Pons (tissue), 1 donor: ENCODE data around the gene ABCB9.
"Not testable (repeated sequence)": the region's sequence is repeated elsewhere in the genome, so short reads cannot be mapped to it uniquely, and the experiment has no call there.

Source experiments
- DNase-seq: peaks from one replicate; pipeline ENCODE4 v3.0.0-alpha.2; 2016; ENCODE audit warnings: low spot score

The ABCB9 gene

DNA sequence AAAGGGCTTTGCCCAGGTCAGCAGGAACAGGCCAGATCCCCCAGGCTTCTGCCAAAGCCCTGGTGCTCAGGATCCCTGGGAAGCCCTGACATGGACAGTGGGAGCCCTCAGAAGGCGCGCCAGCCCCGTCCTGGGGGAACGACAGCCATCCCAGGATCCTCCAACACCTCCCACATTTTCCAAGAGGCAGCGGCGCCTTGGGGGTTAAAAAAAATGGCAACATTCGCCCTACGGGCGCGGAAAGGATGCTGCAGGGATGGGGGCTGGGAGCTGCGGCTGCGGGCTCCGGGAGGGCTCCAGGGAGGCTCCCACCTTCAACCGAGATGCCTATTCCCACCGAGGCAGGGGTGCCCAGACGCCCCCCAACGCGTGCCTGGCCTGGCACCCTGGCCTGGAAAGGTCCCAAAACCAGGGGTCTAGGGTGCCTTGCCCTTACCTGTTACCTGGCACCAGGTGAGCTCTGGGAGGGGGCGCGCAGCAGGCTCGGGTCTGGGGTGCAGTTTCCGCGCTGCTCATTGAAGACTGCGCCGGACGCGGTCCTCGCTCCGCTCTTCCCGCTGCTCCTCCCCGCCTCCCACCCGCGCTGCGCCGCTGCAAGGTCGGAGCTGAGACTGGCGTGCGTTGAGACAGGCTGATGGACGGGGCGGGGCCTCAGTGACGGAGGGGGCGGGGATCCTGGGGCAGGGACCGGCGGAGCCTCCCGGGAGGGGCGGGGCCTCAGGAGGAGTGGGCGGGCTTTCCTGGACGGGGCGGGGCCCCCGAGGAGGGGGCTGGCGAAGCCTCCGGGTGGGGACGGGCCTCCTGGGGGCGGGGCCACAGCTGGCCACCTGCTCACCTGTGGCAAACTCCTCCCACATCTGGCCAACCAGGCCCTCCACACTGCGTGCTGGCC, at the start of gene ABCB9:
Gene ABCB9 (minus strand): TSS at position 613 of the 892 bp plus-strand sequence. CDS start 6,228 bp downstream, outside the sequence.
- peak; percentile 85 for DNase-seq

DNA sequence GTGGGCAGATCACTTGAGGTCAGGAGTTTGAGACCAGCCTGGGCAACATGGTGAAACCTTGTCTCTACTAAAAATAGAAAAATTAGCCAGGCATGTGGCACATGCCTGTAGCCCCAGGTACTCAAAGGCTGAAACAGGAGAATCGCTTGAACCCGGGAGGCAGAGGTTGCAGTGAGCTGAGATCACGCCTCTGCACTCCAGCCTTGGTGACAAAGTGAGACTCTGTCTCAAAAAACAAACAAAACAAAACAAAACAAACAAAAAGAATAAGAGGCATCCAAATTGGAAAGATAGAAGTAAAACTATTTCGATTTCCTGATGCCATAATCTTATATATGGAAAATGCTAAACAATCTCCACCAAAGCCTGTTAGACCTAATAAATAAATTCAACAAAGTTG, 48.2 kb upstream of the ABCB9 start:
- DNase-seq, result not testable (repeated sequence)

DNA sequence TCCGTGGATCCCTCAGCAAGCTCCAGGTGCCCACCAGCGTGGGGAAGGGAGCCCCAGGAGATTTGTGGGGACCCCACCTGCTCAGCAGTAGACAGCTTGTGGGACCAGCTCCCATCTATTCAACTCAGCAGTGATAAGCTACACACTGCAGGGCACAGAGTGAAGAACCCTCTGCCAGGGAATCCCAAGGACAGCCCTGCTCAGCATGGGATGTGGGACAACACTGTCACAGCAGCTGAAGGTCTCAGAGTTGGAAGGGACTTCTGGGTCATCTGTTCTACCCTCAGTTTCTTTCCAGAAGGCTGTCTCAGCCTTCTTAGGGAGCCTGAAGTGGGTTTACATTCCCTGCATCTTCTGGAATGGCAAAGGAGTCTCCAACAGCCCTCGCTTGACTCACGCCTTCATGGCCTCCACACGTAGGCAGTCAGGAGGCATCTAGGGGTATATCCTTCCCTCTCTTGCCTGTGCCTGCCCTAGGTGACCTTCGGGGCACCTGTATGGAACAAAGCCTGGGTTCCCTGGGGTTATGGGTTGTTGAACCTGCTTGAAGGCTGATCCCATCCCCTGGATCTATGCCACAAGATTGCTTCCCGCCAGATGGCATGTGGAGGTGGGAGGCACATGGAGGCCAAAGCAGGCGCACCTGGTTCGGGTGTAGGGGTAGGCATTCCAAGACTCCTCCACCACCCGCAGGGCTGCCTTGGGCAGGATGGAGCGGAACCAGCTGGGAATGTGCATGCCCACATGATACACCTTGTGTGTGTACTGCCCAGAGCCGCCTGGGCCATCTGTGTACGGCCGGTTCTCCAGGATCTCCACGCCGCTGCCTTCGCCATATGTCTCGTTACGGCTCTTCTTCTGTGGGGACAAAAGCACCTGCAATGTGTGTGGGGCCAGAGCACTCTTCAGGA, 47.2 kb upstream of the ABCB9 start:
- DNase-seq, result no peak

DNA sequence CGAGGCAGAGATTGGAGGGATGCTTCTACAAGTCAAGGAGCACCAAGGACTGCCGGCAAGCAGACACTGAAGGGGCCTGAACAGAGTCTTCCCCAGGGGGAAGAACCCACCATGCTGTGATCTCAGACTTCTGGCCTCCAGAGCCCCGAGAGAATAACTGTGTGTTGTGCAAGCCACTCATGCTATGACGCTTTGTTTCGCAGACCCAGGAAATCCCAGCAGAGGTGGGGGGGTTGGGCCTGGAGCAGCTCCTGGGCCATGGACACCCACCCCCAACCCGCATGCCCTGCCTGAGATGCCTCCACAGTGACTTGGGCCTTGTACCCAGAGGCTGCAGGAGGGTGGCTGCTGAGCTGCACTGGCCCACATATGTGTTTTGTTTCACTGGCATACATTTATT, 45.4 kb upstream of the ABCB9 start:
- DNase-seq, result no peak

DNA sequence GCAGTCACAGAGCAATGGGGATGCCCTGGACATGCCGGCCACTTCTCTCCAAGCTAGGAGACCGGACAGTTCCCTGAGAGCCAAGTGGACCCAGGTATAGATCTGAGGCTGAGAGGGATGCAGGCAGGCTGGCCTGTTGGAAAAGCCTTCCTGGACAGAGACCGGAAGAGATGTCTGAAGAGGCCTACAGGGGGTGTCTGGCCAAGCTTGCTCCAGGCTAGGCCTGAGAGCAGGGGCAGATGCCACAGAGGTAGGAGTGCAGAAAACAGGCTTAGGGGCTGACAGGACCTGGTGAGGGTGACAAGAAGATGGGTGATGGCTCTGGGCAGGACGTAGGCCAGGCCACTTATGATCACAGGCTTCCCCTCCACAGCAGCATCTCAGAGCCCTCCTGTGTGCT, 44.4 kb upstream of the ABCB9 start:
- DNase-seq, result no peak

DNA sequence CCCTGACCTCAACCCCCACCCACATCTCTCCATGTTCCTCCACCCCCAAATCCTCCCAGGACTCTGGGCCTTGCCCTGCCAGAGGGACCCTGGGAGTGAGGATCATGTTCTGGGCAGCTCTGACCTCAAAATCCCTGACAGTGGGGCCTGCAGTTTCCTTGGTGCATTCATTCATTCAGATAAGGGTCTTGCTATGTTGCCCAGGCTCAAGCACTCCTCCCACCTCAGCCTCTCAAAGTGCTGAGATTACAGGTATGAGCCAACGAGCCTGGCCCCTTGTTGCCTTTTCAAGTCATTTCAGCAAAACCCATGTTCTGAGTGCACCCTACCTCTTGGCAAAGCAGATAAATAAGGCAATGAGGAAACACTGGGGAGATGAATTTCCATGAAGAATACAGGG, 43.8 kb upstream of the ABCB9 start:
- DNase-seq, result no peak

DNA sequence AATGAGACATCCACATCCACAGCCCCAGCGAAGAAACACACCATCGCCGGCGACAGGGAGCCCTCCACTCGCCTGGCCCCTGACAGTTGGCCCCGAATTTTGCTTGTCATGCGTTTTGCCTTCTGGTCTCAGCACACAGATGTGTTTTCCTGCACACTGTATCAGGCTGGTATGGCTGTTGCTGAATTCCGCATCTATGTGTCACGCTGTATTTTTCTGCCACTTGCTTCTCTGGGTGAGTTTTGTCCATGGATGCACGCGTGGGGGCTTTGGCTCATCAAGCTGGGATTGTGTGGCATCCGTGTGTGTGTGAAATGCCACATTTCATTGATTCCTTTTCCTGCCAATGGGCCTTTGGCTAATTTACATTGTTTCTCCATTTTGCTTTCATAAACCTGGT, 40.7 kb upstream of the ABCB9 start:
- no peak for DNase-seq

DNA sequence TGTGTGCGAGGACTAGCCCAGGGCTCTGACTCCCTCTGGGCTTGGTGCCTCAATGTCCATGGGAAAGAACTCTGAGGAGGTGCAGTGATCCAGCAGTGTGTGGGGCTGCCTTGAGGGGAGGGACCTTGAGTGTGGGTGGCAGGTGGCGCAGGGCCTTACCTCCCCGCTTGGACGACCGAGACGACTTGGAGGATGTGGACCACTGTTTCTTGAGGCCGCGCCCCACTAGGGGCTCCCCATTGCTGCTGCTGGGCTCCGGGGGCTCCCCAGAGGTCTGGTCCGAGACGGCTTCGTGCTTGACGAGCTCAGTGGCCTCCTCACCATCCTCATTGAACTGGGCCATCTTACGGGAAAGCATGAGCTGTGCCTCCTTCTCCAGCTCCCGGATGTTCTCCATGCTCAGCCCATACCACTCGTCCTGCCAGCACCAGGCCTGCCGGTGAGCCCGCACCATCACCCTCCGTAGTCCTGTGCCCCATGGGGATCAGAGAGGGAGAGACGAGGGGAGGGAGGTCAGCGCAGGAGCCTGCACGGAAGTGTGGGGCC, 38.9 kb upstream of the ABCB9 start:
- no peak for DNase-seq

DNA sequence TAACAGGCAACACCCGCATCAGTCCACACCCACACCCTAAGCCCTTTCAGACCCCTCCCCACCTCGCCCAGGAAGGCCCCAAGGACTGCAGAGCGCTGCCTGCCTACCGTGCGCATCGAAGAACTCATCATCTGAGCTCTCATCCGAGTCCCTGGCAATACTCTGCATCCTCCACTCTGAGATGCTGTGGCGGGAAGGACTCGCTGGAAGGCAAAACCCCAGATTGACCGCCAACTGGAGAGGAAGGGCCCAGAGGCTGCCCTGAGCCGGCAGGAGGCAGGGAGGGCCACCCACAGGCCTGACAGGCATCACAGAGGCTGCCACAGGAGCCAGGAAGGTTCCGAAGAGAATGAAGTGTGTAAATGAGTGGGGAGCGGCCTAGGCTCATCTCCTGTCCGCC, 38.0 kb upstream of the ABCB9 start:
- DNase-seq, result no peak

DNA sequence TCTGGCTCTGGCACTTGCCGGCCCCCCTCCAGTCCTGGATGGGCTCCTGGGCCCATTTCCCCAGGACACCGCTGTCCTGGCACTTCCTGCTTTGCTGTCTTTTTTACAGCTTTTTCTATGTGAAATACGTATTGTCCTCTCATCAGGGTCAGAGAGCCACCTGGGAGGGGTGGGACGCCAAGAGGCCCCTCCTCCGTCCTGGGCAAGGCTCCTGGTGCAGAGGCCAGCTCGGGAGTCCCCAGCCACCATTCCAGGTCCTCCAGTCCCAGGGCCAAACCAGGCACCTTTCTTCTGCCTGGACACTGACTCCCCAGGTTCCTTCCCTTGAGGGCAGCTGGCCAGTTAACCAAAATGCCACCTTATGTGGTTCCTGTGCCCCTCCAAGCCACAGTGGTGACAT, 37.0 kb upstream of the ABCB9 start:
- no peak for DNase-seq

DNA sequence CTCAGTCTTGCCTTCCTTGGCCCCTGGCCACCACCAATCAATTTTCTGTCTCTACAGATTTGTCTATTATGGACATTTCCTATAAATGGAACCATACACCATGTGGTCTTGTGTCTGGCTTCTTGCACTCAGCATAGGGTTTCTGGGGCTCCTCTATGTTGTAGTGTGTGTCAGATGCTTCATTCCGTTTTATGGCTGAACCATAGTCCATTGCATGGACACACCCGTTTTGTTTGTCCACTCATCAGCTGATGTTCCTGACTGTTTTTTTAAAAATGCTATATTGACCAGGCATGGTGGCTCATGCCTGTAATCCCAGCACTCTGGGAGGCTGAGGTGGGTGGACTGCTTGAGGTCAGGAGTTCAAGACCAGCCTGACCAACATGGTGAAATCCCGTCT, 35.2 kb upstream of the ABCB9 start:
- DNase-seq, result no peak

DNA sequence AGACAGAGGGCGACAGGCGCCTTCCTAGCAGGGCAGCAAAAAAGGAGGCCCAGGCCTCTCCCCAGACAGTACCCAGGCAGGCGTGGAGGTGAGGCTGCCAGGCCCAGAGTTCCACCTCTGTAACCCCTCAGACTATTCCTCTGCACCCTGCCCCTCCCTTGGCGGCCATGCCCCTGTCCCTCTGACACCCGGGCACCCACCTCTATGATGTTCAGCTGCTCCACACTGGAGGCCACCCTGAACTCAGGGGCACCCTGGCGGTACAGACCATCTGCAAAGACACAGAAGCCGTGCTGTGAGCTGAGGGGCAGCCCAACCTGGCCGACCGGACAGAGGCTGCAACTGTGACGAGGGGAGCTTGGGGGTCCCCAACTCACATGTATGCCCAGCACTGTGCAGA, 34.3 kb upstream of the ABCB9 start:
- no peak for DNase-seq

DNA sequence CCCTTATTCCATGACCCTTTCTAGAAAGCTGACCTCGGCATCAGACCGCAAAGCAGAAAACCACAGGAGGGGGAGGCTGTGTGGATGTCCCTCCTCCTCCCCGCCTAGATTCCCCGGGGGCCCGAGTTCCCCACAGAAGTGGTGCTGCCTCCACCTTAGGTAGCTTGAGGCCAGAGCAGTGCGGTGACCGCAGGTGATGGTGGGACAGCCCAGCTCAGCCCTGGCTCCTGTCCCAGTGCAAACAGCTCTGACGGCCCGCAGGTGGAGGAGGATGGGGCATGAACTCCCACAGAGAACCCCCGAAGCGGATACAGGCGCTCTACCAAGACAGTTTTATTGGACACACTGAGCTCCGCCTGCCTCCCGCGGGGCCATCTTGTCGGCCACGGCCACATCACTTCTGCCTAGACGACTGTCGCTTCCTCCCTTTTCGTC, 33.7 kb upstream of the ABCB9 start:
- DNase-seq, result no peak

DNA sequence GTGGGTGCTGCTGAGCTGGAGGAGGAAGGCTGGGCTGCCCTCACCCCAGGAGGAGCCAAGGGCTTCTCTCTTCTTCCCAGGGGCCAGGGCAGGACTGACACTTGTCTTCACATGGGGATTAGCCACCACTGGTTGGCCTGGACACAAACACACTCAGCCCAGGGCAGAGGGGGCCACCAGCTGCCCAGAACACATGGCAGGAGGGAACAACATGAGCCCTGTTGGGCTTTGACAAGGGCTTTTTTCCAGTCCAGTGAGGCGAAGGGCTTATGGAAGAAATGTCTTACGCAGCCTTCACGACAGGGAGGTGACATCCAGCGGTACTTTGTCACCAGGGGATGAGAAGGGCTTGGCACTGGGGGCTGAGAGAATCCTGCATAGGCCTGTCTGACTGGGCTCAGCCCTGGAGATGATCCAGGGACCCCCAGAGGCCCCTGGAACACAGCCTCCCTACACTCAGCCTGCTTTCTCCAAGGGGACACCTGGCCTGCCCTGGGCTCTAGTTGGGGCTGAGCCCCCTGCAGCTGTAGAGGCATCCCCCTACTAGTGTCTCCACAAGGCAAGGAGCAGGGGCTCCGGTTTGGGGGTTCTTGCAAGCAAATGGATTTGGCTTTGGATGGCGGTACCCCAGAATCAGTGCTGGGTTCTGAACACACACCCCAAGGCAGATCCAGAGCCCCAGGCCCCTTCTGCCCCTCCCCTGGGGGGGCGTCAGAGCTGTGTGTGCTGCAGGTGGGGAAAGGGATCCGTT, 33.1 kb upstream of the ABCB9 start:
- DNase-seq, result peak; percentile 36

DNA sequence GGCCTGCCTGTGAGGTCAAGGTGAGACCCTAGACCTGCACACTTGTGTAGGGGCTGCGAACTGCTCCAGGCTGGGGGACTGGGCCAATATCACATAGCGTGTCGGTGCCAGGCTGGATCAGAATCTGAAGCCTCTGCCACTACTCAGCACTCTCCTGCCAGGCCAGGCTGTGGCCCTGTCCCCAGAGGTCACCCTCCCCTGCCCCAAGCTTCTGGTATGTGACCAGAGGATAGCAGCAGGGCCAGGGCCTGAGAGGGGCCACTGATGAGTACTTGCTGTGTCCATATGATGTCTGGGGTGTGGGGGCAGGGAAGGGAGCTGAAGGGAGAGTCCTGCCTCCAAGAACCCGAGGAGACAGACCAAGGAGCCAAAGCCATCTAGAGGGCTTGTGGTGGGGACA, 32.1 kb upstream of the ABCB9 start:
- no peak for DNase-seq

DNA sequence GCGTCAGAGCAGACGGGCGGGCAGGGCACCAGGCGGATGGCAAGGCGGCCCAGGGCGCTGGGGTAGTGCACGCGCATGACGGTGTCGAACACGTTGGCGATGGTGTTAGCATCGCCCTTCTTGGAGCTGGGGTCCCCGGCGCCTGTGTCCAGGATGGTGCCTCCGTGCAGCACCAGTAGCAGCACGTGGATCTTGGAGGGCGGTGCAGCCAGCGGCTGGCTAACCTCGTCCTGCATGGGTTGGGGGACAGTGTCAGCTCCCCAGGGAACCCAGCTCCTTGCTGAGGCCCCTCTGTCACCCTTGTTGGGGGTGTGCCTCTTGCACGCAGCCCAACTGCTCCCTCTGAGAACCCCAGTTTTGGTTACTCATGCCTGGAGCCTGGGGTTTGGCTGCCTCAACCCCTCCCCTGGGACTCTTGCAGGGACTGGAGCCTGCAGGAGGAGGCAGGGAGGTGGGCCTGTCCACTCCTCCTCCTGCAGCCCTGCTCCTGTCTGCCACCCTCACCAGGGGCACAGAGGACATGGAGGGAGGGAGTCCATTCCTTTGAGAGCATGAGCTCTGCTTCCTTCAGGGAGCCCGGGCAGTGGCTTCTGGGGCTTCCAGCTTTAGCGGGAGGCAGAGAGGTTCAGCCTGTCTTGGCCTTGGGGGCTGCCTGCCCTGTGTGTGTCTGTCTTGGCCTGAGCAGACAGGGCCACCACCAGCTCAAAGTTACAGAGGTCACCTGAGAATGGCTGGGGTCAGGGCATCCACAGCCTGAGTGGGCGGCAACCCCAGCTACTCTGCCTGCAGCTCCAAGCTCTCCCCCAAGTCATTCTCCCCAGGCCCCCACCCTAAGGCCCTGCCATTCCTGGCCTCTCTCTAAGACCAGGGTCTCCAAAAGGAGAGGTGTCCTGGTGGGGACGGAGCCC, 31.3 kb upstream of the ABCB9 start:
- DNase-seq, result no peak

DNA sequence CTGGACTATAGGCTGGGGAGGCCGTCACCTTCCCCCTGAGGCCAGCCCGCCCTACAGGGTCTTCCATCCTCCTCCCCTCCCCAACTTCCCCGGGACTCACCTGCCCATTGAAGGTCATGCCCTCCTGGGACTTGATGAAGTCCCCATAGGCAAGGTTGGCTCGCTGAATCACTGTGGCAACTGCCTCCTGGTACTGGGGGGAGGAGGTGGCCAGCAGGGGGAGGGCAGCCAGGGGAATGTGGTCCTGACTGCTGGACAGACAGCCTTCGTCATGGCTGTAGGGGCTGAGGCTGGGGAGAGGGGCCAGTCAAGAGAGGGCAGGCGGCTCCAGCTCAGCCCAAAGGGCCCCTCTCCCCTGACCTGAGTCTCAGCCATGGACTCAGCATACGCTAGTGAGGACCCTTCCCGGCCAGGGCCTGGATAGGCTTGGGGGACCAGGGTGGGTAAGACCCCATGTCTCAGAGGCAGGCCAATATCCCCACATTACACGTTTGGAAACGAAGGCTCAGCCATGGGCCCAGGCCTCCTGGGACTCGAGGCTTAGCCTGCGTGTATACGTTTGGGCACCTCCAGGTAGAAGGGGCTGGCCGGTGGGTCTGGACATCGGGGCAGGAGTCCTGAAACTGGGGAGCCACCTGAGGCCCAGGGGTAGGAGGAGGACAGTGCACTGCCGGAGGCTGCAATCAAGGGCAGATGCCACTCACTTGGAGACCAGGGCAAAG, 30.5 kb upstream of the ABCB9 start:
- DNase-seq, result no peak

DNA sequence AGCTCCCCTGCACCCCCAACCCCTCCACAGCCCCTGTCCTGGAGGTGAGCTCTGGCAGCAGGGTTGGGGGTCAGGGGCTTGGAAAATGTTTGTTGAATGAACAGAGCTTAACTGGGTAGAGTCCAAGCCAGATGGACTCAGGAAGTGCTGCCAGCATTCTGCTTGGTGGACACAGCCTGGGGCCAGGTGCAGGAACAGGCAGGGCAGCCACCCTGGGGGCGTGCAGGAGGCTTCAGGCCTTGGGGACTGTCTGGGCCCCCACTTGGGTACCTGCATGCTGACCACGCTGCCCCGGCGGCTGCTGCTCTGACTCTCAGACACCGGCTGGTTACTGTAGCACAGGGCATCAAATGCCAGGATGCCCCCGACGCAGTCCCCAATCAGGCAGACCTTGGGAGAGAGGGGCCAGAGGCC, 29.9 kb upstream of the ABCB9 start:
- no peak for DNase-seq

DNA sequence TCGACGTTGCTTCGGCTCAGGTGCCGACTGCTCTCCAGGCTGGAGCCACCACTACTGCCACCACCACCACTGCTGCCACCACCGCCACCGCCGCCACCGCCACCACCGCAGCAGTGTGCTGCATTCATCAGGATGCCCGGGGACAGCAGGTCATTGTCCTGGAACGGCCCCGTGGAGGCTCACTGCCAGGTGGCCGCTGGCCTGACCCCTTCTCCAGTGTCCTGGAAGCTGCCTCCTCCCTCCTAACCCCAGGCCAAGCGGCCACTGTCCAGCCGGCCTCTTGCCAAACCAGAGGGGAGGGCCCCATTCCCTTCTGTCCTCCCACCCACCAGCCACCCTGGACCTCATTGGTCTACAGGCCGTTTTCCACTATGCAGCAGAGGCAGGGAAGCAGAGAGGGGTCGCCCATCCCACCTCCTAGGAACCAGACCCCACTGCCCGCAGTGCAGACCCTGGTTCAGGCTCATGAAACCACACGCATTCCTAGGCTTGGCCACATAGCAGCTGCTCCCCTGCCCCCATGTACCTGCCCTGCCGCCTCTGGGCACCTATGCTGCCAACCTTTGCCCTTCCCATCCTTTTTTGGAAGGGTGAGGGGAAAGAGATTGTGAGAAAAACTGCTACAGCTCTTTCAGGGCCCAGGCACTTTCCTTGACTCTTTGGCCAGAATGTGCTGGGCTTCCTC, 29.4 kb upstream of the ABCB9 start:
- DNase-seq, result no peak
